HCT116 (cell line): ENCODE results near the gene MYO7B. TPM values are rescaled to one million over a fixed set of nuclear protein-coding genes. Genes with fewer than 3 reads are reported as not detected.

Source experiments
- ATAC-seq: fragments of 200-7000 bp; cut with Tn5 transposase; 2 replicates; pipeline ENCODE4 v1.9.1; 2020; ENCODE audit warnings: mild to moderate bottlenecking, moderate library complexity
- BruUV-seq: library from RNA; stranded (reverse); fragments of 400-500 nt; replicated peaks from 2 replicates; lab custom pipeline; 2021; lab: Mats Ljungman, UMichigan
- CTCF ChIA-PET: fragments of 300-600 bp; sonication (Branson Sonifier 250); formaldehyde crosslinking; loops from one replicate; lab custom pipeline; 2021; ENCODE audit warnings: antibody characterized with exemption; lab: Charles Lee
- POLR2A ChIA-PET: fragments of 300-600, 350-600 bp; sonication (Branson Sonifier 250); formaldehyde crosslinking; loops from one replicate; lab custom pipeline; 2021; ENCODE audit warnings: antibody characterized with exemption; lab: Charles Lee
- RAD21 ChIA-PET, 2 experiments: fragments of 300-600 bp; sonication (Branson Sonifier 250); formaldehyde crosslinking; loops; one replicate each; lab custom pipeline; 2023; ENCODE audit warnings: low total read pairs in 2 of 2; ENCODE audit not compliant: uncharacterized antibody in 2 of 2, unreplicated experiment in 2 of 2, low non-redundant PET in 1 of 2; lab: Charles Lee
- DNase-seq: peaks from one replicate; pipeline ENCODE4 v3.0.0-alpha.2; 2010; ENCODE audit warnings: low read depth, low spot score
- H2AFZ ChIP-seq: fragments of 200-600 bp; shearing (Covaris generic), sonication (generic); 2 replicates; pipeline ENCODE4 v1.6.1; 2017; ENCODE audit warnings: low read depth, mixed run types, mixed read lengths, antibody characterized with exemption, low read length; ENCODE audit not compliant: poor library complexity, severe bottlenecking
- H3K27ac ChIP-seq: 2 replicates; pipeline ENCODE4 v1.5.1; 2012; ENCODE audit warnings: low read depth, low read length
- H3K27me3 ChIP-seq: fragments of 200-600 bp; sonication (generic); 2 replicates; pipeline ENCODE4 v1.6.1; 2016; ENCODE audit warnings: mixed run types, low read length, mixed read lengths; ENCODE audit not compliant: insufficient read depth
- H3K36me3 ChIP-seq, 2 experiments: fragments of 200-500 bp in 1 of 2; fragments of 200-600 bp in 1 of 2; sonication (Bioruptor generic) in 1 of 2; sonication (generic) in 1 of 2; 2 replicates each; pipeline versions ENCODE4 v1.5.1 to v1.6.1; 2014 to 2016; ENCODE audit warnings: low read length in 2 of 2, inconsistent platforms in 1 of 2, mixed read lengths in 1 of 2, mixed run types in 1 of 2; ENCODE audit not compliant: insufficient read depth in 2 of 2, control insufficient read depth in 1 of 2
- H3K4me1 ChIP-seq, 2 experiments: fragments of 200-600 bp in 1 of 2; sonication (generic) in 1 of 2; 2 replicates each; pipeline versions ENCODE4 v1.5.1 to v1.6.1; 2012 to 2017; ENCODE audit warnings: low read length in 2 of 2, inconsistent platforms in 1 of 2, mild to moderate bottlenecking in 1 of 2, mixed read lengths in 1 of 2, mixed run types in 1 of 2, moderate library complexity in 1 of 2; ENCODE audit not compliant: insufficient read depth in 2 of 2, control insufficient read depth in 1 of 2
- H3K4me2 ChIP-seq: fragments of 200-600 bp; sonication (generic); 2 replicates; pipeline ENCODE4 v1.6.1; 2017; ENCODE audit warnings: mixed run types, low read length, mixed read lengths
- H3K4me3 ChIP-seq, 2 experiments: fragments of 200-600 bp in 1 of 2; sonication (generic) in 1 of 2; replicated peaks in 1 of 2; 2 replicates each; pipeline ENCODE4 v1.5.1; 2011 to 2016; ENCODE audit warnings: low read length in 2 of 2, control low read depth in 1 of 2, low read depth in 1 of 2, mild to moderate bottlenecking in 1 of 2, mixed read lengths in 1 of 2, mixed run types in 1 of 2
- H3K79me2 ChIP-seq: fragments of 200-600 bp; sonication (generic); 2 replicates; pipeline ENCODE4 v1.6.1; 2017; ENCODE audit warnings: mild to moderate bottlenecking, mixed run types, low read length, moderate library complexity, mixed read lengths; ENCODE audit not compliant: insufficient read depth
- H3K9ac ChIP-seq: fragments of 200-600 bp; sonication (generic); 2 replicates; pipeline ENCODE4 v1.6.1; 2016; ENCODE audit warnings: low read length, mixed read lengths
- H3K9me2 ChIP-seq: fragments of 200-600 bp; sonication (generic), shearing (Covaris generic); 2 replicates; pipeline ENCODE4 v1.6.1; 2017; ENCODE audit warnings: mixed run types, mild to moderate bottlenecking, moderate library complexity; ENCODE audit not compliant: insufficient read depth
- H3K9me3 ChIP-seq, 2 experiments: fragments of 200-500 bp in 1 of 2; fragments of 200-600 bp in 1 of 2; sonication (Bioruptor generic) in 1 of 2; sonication (generic) in 1 of 2; 2 replicates each; pipeline ENCODE4 v1.6.1; 2014 to 2017; ENCODE audit warnings: low read length in 2 of 2, mixed read lengths in 2 of 2, inconsistent platforms in 1 of 2, low read depth in 1 of 2, mild to moderate bottlenecking in 1 of 2, mixed run types in 1 of 2, moderate library complexity in 1 of 2; ENCODE audit not compliant: control insufficient read depth in 1 of 2, insufficient read depth in 1 of 2
- H4K20me1 ChIP-seq: fragments of 200-600 bp; sonication (generic), shearing (Covaris generic); 2 replicates; pipeline ENCODE4 v1.6.1; 2017; ENCODE audit warnings: mixed run types, mild to moderate bottlenecking, moderate library complexity; ENCODE audit not compliant: insufficient read depth
- ATF3 ChIP-seq: IDR thresholded peaks from 2 replicates; pipeline ENCODE4 v1.6.1; 2012
- CBX3 ChIP-seq: IDR thresholded peaks from 2 replicates; pipeline ENCODE4 v1.6.1; 2012; ENCODE audit warnings: low read depth
- CEBPB ChIP-seq: IDR thresholded peaks from 2 replicates; pipeline ENCODE4 v1.6.1; 2012; ENCODE audit warnings: low read depth
- EGR1 ChIP-seq: IDR thresholded peaks from 2 replicates; pipeline ENCODE4 v1.6.1; 2012; ENCODE audit warnings: low read depth
- EZH2 ChIP-seq: fragments of 200-600 bp; sonication (generic); IDR thresholded peaks from 2 replicates; pipeline ENCODE4 v1.6.1; 2017; ENCODE audit warnings: antibody characterized with exemption, mixed run types
- EZH2phosphoT487 ChIP-seq: fragments of 200-600 bp; IDR thresholded peaks from 2 replicates; pipeline ENCODE4 v1.6.1; 2018; ENCODE audit warnings: antibody characterized with exemption, borderline replicate concordance
- JUND ChIP-seq: IDR thresholded peaks from 2 replicates; pipeline ENCODE4 v1.6.1; 2012
- MAX ChIP-seq: IDR thresholded peaks from 2 replicates; pipeline ENCODE4 v1.6.1; 2012
- SP1 ChIP-seq: IDR thresholded peaks from 2 replicates; pipeline ENCODE4 v1.6.1; 2012; ENCODE audit warnings: low read depth
- SRF ChIP-seq: IDR thresholded peaks from 2 replicates; pipeline ENCODE4 v1.6.1; 2012; ENCODE audit warnings: low read depth
- TCF7L2 ChIP-seq: IDR thresholded peaks from 2 replicates; pipeline ENCODE4 v1.7.0; 2011; ENCODE audit warnings: borderline replicate concordance, inconsistent platforms; ENCODE audit not compliant: insufficient read depth, insufficient read length; ENCODE audit errors: extremely low read depth
- YY1 ChIP-seq: IDR thresholded peaks from 2 replicates; pipeline ENCODE4 v1.6.1; 2011; ENCODE audit warnings: low read length, low read depth, moderate library complexity, mild to moderate bottlenecking; ENCODE audit not compliant: insufficient replicate concordance; ENCODE audit errors: extremely low read depth
- ZFX ChIP-seq: fragments of 450-650 bp; IDR thresholded peaks from 2 replicates; pipeline ENCODE4 v1.6.1; 2017
- intact Hi-C: fragments of 100-400 bp; cut with micrococcal nuclease; formaldehyde crosslinking; loops from 2 replicates; pipeline ENCODE4 v1.10.0; 2022
- total RNA-seq: library from RNA; stranded (reverse); gene quantifications from one replicate; pipeline ENCODE4 v1.2.1, GENCODE V29; 2021; ENCODE audit not compliant: unreplicated experiment
- TF ChIP-seq, protein P1 (sequence below): IDR thresholded peaks from 2 replicates; pipeline ENCODE4 v1.6.1; 2012; ENCODE audit warnings: low read depth
- TF ChIP-seq, protein P2 (sequence below), 3 experiments: fragments of 200-600 bp in 1 of 3; sonication (generic) in 1 of 3; IDR thresholded peaks in 2 of 3; conservative IDR thresholded peaks in 1 of 3; 2 replicates each; pipeline ENCODE4 v1.5.1; 2012 to 2017; ENCODE audit warnings: low read depth in 2 of 3, low read length in 2 of 3, antibody characterized with exemption in 1 of 3, borderline replicate concordance in 1 of 3, control low read depth in 1 of 3, mild to moderate bottlenecking in 1 of 3, mixed read lengths in 1 of 3, mixed run types in 1 of 3, moderate library complexity in 1 of 3; ENCODE audit not compliant: insufficient read depth in 1 of 3

Gene MYO7B
- total RNA-seq, 1 experiment from 2014 or later, result 0.07 TPM

DNA sequence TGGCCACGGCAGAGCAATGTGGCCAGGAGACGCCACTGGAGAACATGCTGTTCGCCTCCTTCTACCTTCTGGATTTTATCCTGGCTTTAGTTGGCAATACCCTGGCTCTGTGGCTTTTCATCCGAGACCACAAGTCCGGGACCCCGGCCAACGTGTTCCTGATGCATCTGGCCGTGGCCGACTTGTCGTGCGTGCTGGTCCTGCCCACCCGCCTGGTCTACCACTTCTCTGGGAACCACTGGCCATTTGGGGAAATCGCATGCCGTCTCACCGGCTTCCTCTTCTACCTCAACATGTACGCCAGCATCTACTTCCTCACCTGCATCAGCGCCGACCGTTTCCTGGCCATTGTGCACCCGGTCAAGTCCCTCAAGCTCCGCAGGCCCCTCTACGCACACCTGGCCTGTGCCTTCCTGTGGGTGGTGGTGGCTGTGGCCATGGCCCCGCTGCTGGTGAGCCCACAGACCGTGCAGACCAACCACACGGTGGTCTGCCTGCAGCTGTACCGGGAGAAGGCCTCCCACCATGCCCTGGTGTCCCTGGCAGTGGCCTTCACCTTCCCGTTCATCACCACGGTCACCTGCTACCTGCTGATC is 115.4 kb downstream of the MYO7B start (continued):
- no peak for TF ChIP-seq MAX

DNA sequence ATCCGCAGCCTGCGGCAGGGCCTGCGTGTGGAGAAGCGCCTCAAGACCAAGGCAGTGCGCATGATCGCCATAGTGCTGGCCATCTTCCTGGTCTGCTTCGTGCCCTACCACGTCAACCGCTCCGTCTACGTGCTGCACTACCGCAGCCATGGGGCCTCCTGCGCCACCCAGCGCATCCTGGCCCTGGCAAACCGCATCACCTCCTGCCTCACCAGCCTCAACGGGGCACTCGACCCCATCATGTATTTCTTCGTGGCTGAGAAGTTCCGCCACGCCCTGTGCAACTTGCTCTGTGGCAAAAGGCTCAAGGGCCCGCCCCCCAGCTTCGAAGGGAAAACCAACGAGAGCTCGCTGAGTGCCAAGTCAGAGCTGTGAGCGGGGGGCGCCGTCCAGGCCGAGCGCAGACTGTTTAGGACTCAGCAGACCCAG is 115.9 kb downstream of the MYO7B start:
- POLR2A ChIA-PET, result no interaction called here
- Histone ChIP-seq H3K4me2 (no peak overlapping the region), H3K36me3 (no peaks in the 10 kb centered on the region), H3K9me3 (no peaks in the 10 kb centered on the region), H3K9ac (no peak overlapping the region), H4K20me1 (no peaks in the 10 kb centered on the region), H3K79me2 (no peaks in the 10 kb centered on the region), H3K4me3 (no peak overlapping the region), H3K4me1 (peaks cover 9 to 30% of the 10 kb centered on the region in 2 experiments), H3K9me2 (no peaks in the 10 kb centered on the region), H3K27ac (no peak overlapping the region; the same call in 1 of the 2 replicates), H2AFZ (no peak overlapping the region), H3K27me3 (no peaks in the 10 kb centered on the region)
- BruUV-seq, result no TSS peak
- RAD21 ChIA-PET, result no interaction called here
- TF ChIP-seq EGR1, result no peak
- no peak for TF ChIP-seq ZFX
- TF ChIP-seq EZH2, result no peak
- TF ChIP-seq, protein P1, sequence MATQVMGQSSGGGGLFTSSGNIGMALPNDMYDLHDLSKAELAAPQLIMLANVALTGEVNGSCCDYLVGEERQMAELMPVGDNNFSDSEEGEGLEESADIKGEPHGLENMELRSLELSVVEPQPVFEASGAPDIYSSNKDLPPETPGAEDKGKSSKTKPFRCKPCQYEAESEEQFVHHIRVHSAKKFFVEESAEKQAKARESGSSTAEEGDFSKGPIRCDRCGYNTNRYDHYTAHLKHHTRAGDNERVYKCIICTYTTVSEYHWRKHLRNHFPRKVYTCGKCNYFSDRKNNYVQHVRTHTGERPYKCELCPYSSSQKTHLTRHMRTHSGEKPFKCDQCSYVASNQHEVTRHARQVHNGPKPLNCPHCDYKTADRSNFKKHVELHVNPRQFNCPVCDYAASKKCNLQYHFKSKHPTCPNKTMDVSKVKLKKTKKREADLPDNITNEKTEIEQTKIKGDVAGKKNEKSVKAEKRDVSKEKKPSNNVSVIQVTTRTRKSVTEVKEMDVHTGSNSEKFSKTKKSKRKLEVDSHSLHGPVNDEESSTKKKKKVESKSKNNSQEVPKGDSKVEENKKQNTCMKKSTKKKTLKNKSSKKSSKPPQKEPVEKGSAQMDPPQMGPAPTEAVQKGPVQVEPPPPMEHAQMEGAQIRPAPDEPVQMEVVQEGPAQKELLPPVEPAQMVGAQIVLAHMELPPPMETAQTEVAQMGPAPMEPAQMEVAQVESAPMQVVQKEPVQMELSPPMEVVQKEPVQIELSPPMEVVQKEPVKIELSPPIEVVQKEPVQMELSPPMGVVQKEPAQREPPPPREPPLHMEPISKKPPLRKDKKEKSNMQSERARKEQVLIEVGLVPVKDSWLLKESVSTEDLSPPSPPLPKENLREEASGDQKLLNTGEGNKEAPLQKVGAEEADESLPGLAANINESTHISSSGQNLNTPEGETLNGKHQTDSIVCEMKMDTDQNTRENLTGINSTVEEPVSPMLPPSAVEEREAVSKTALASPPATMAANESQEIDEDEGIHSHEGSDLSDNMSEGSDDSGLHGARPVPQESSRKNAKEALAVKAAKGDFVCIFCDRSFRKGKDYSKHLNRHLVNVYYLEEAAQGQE, result no peak
- TF ChIP-seq EZH2phosphoT487, result no peak
- TF ChIP-seq SP1, result no peak
- TF ChIP-seq YY1, result no peak
- no peak for TF ChIP-seq CEBPB
- TF ChIP-seq TCF7L2, result no peak
- no peak for TF ChIP-seq CBX3
- TF ChIP-seq ATF3, result no peak
- no peak for TF ChIP-seq SRF
- TF ChIP-seq MAX, result no peak
- no peak for TF ChIP-seq JUND
- TF ChIP-seq, protein P2, sequence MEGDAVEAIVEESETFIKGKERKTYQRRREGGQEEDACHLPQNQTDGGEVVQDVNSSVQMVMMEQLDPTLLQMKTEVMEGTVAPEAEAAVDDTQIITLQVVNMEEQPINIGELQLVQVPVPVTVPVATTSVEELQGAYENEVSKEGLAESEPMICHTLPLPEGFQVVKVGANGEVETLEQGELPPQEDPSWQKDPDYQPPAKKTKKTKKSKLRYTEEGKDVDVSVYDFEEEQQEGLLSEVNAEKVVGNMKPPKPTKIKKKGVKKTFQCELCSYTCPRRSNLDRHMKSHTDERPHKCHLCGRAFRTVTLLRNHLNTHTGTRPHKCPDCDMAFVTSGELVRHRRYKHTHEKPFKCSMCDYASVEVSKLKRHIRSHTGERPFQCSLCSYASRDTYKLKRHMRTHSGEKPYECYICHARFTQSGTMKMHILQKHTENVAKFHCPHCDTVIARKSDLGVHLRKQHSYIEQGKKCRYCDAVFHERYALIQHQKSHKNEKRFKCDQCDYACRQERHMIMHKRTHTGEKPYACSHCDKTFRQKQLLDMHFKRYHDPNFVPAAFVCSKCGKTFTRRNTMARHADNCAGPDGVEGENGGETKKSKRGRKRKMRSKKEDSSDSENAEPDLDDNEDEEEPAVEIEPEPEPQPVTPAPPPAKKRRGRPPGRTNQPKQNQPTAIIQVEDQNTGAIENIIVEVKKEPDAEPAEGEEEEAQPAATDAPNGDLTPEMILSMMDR (IDR thresholded peaks at IDR 0.05 in 2 of 3, conservative IDR thresholded peaks at IDR 0.05 in 1 of 3; ENCODE audit: borderline replicate concordance in 1 of 3, insufficient read depth in 1 of 3, low read depth in 2 of 3, low read length in 2 of 3), result no peak
- intact Hi-C loops, result no loop called here
- no peak for ATAC-seq
- no peak for DNase-seq
- CTCF ChIA-PET, result interaction anchor here (5.8 kb wide), 1 partner anchor 60 kb away, joined by 97 read pairs; no protein-coding TSS in a partner anchor
